CD14-positive monocyte (primary cell): ENCODE data around the gene THSD4. TPM values are rescaled to one million over a fixed set of nuclear protein-coding genes. Genes with fewer than 3 reads are reported as not detected.

Experiments used
- DNase-seq, 3 donors: peaks; one replicate each; pipeline ENCODE4 v3.0.0-alpha.2; 2011 to 2022
- H2AFZ ChIP-seq: 2 replicates; pipeline ENCODE4 v1.6.0; 2012; ENCODE audit warnings: mild to moderate bottlenecking, low read depth, low read length, inconsistent platforms; ENCODE audit not compliant: insufficient read depth, poor library complexity, severe bottlenecking
- H3K27ac ChIP-seq, 2 donors: 1 replicate in 1 of 2; 2 replicates in 1 of 2; pipeline ENCODE4 v1.5.1; 2012 to 2013; ENCODE audit warnings: low read length in 2 of 2, control low read depth in 1 of 2, inconsistent platforms in 1 of 2, low read depth in 1 of 2, mild to moderate bottlenecking in 1 of 2
- H3K27me3 ChIP-seq, 2 donors: one replicate each; pipeline versions ENCODE4 v1.6.0 to v1.6.1; 2011 to 2013; ENCODE audit warnings: low read length in 2 of 2; ENCODE audit not compliant: control insufficient read depth in 2 of 2, insufficient read depth in 2 of 2
- H3K36me3 ChIP-seq, 2 donors: replicated peaks in 1 of 2; 1 replicate in 1 of 2; 2 replicates in 1 of 2; pipeline versions ENCODE4 v1.5.1 to v1.6.1; 2012 to 2013; ENCODE audit warnings: low read length in 2 of 2, control low read depth in 1 of 2, inconsistent platforms in 1 of 2, mild to moderate bottlenecking in 1 of 2; ENCODE audit not compliant: insufficient read depth in 2 of 2, control insufficient read depth in 1 of 2
- H3K4me1 ChIP-seq, 2 donors: 1 replicate in 1 of 2; 2 replicates in 1 of 2; pipeline versions ENCODE4 v1.5.1 to v1.6.1; 2012 to 2013; ENCODE audit warnings: low read length in 2 of 2, control low read depth in 1 of 2, inconsistent platforms in 1 of 2, mild to moderate bottlenecking in 1 of 2, moderate library complexity in 1 of 2; ENCODE audit not compliant: insufficient read depth in 2 of 2, control insufficient read depth in 1 of 2
- H3K4me2 ChIP-seq: replicated peaks from 2 replicates; pipeline ENCODE3; 2012; ENCODE audit warnings: low read length, moderate library complexity, mild to moderate bottlenecking; ENCODE audit not compliant: poor library complexity, severe bottlenecking; ENCODE audit errors: extremely low read depth
- H3K4me3 ChIP-seq, 3 experiments: fragments of 200-600 bp in 1 of 3; sonication (generic) in 1 of 3; replicated peaks in 1 of 3; 1 replicate in 2 of 3; 2 replicates in 1 of 3; pipeline ENCODE4 v1.5.1; 2011 to 2013; ENCODE audit warnings: low read length in 3 of 3, mild to moderate bottlenecking in 3 of 3, control low read depth in 2 of 3, low read depth in 2 of 3, inconsistent platforms in 1 of 3, moderate library complexity in 1 of 3
- H3K79me2 ChIP-seq: 2 replicates; pipeline ENCODE4 v1.6.0; 2012; ENCODE audit warnings: mild to moderate bottlenecking, control low read depth, inconsistent platforms, low read length, moderate library complexity; ENCODE audit not compliant: insufficient read depth
- H3K9ac ChIP-seq: 2 replicates; pipeline ENCODE4 v1.6.0; 2017; ENCODE audit warnings: low read length, mild to moderate bottlenecking; ENCODE audit not compliant: insufficient read depth, poor library complexity, severe bottlenecking
- H3K9me3 ChIP-seq, 2 donors: replicated peaks in 1 of 2; 1 replicate in 1 of 2; 2 replicates in 1 of 2; pipeline versions ENCODE4 v1.5.1 to v1.6.1; 2012 to 2013; ENCODE audit warnings: low read length in 2 of 2, control low read depth in 1 of 2; ENCODE audit not compliant: control insufficient read depth in 1 of 2, insufficient read depth in 1 of 2
- H4K20me1 ChIP-seq: 2 replicates; pipeline ENCODE4 v1.6.0; 2012; ENCODE audit warnings: mild to moderate bottlenecking, low read length, control low read depth, moderate library complexity; ENCODE audit not compliant: insufficient read depth
- H3K27ac Mint-ChIP-seq, 7 donors: one replicate each; pipeline ENCODE4 v1.8.0; 2020; ENCODE audit warnings: mild to moderate bottlenecking in 7 of 7, mixed read lengths in 7 of 7, moderate library complexity in 6 of 7, inconsistent platforms in 2 of 7
- H3K27me3 Mint-ChIP-seq, 3 donors: one replicate each; pipeline ENCODE4 v1.8.0; 2021 to 2022; ENCODE audit warnings: low read depth in 3 of 3, mild to moderate bottlenecking in 3 of 3, mixed read lengths in 3 of 3, moderate library complexity in 3 of 3, inconsistent platforms in 1 of 3
- H3K36me3 Mint-ChIP-seq, 2 donors: one replicate each; pipeline ENCODE4 v1.8.0; 2020; ENCODE audit warnings: mixed read lengths in 2 of 2, inconsistent platforms in 1 of 2, mild to moderate bottlenecking in 1 of 2
- H3K4me1 Mint-ChIP-seq: one replicate; pipeline ENCODE4 v1.8.0; 2020; ENCODE audit warnings: mild to moderate bottlenecking, mixed read lengths
- H3K4me3 Mint-ChIP-seq, 2 donors: one replicate each; pipeline ENCODE4 v1.8.0; 2020; ENCODE audit warnings: mild to moderate bottlenecking in 2 of 2, mixed read lengths in 2 of 2, moderate library complexity in 1 of 2
- H3K9me3 Mint-ChIP-seq, 7 donors: one replicate each; pipeline ENCODE4 v1.8.0; 2020 to 2022; ENCODE audit warnings: mixed read lengths in 7 of 7, mild to moderate bottlenecking in 6 of 7, moderate library complexity in 6 of 7, inconsistent platforms in 2 of 7
- WGBS: methylation state at CpG from one replicate; pipeline ENCODE4 v1.1.5; 2013; ENCODE audit warnings: missing lambda C conversion rate; ENCODE audit not compliant: insufficient coverage; 5-methylcytosine and 5-hydroxymethylcytosine counted together
- intact Hi-C, 2 donors: fragments of 100-400 bp; cut with micrococcal nuclease; formaldehyde crosslinking; loops; one replicate each; pipeline versions ENCODE4 v1.15.0 to v1.15.1; 2023
- polyA plus RNA-seq, 3 donors: library from polyadenylated mRNA; depleted of rRNA in 1 of 3; unstranded in 2 of 3; stranded (reverse) in 1 of 3; fragments of 300-500 nt in 2 of 3; fragments of >200 nt in 1 of 3; fragmentation: Illumina TruSeq in 2 of 3; gene quantifications; 1 replicate in 2 of 3; 2 replicates in 1 of 3; pipeline ENCODE4 v1.2.3, GENCODE V29; 2012 to 2021
- TF ChIP-seq, protein P1 (sequence below): fragments of 200-600 bp; IDR thresholded peaks from one replicate; pipeline ENCODE4 v1.8.0; 2022; ENCODE audit warnings: antibody characterized with exemption, mild to moderate bottlenecking

Gene THSD4
- polyA plus RNA-seq, 3 donors = not detected

DNA sequence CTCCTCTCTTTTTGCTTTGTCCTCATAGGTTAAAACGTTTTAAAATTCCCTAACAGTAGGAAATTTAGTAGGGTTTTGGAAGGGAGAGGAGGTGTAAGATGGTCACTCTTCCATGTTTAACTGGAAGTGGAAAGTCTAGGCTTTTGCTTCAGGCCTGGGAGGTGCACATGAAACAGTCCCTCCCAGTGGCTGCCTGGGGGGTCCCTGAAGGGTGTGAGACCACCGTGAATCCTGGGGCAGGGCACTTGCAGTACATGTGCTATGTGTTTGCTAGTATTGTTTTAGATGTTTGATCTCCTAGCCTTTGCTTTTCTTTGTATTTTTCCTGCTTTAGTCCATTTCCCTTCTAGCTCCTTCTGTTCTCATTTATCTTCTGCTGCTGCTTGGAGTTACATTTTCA lies 178.5 kb downstream of the THSD4 start:
- Histone ChIP-seq H3K9me3 (no peaks in the 10 kb centered on the region), H3K27ac (no peak overlapping the region), H3K79me2 (no peaks in the 10 kb centered on the region), H3K4me1 (peaks cover 11 to 13% of the 10 kb centered on the region in 2 donors), H2AFZ (no peak overlapping the region), H3K36me3 (no peaks in the 10 kb centered on the region), H3K9ac (no peak overlapping the region), H3K4me3 (no peak overlapping the region), H3K4me2 (no peak overlapping the region), H3K27me3 (peaks cover 0 to 12% of the 10 kb centered on the region in 2 donors), H4K20me1 (no peaks in the 10 kb centered on the region)
- 33% methylated on average over 1 of the region's 2 CpGs for WGBS
- no peak for DNase-seq
- peaks cover 11 to 25% (median 20%) of the 10 kb centered on the region in 3 donors for H3K27me3 Mint-ChIP-seq
- H3K36me3 Mint-ChIP-seq = no peaks in the 10 kb centered on the region
- TF ChIP-seq, protein P1, sequence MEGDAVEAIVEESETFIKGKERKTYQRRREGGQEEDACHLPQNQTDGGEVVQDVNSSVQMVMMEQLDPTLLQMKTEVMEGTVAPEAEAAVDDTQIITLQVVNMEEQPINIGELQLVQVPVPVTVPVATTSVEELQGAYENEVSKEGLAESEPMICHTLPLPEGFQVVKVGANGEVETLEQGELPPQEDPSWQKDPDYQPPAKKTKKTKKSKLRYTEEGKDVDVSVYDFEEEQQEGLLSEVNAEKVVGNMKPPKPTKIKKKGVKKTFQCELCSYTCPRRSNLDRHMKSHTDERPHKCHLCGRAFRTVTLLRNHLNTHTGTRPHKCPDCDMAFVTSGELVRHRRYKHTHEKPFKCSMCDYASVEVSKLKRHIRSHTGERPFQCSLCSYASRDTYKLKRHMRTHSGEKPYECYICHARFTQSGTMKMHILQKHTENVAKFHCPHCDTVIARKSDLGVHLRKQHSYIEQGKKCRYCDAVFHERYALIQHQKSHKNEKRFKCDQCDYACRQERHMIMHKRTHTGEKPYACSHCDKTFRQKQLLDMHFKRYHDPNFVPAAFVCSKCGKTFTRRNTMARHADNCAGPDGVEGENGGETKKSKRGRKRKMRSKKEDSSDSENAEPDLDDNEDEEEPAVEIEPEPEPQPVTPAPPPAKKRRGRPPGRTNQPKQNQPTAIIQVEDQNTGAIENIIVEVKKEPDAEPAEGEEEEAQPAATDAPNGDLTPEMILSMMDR = no peak
- H3K27ac Mint-ChIP-seq = no peak overlapping the region
- H3K4me1 Mint-ChIP-seq = peaks cover 15% of the 10 kb centered on the region
- intact Hi-C loops = no loop called here
- peaks cover 0 to 3% (median 0%) of the 10 kb centered on the region in 7 donors for H3K9me3 Mint-ChIP-seq
- no peak overlapping the region for H3K4me3 Mint-ChIP-seq

DNA sequence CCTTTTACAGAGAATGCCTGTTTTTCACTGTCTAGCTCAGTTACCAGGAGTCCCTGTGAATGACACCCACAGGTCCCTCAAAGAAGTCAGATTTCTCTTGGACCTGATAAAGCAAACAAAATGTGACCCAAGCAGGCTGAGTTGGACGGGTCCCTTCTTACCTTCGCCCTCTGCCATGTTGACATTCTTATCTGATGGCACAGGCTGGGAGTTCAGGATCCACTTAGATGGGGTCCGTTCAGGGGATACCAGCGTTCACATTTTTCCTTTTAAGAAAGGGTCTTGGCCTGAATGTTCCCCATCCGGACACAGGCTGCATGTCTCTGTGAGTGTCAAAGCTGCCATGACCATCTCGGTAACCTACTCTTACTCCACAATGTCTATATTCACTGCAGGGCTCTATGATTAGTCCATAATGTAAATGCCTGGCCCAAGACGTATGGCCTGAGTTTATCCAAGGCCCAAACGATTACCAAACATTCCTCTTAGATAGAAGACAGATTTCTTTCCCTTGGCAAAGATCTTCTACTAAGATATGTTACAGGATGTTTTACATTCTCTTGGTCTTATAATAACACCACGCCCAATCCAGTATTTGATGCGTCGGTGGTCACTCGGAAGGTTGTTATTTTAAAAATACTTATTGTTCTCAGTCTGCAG lies 179.1 kb downstream of the THSD4 start:
- H3K27ac Mint-ChIP-seq = no peak overlapping the region
- H3K27me3 Mint-ChIP-seq = peaks cover 13 to 25% (median 20%) of the 10 kb centered on the region in 3 donors
- H3K4me3 Mint-ChIP-seq = no peak overlapping the region
- Histone ChIP-seq H3K27me3 (peaks cover 0 to 12% of the 10 kb centered on the region in 2 donors), H3K4me1 (peaks cover 11 to 13% of the 10 kb centered on the region in 2 donors), H2AFZ (no peak overlapping the region), H3K4me2 (no peak overlapping the region), H3K27ac (no peak overlapping the region), H3K36me3 (no peaks in the 10 kb centered on the region), H4K20me1 (no peaks in the 10 kb centered on the region), H3K4me3 (no peak overlapping the region), H3K9ac (no peak overlapping the region), H3K9me3 (no peaks in the 10 kb centered on the region), H3K79me2 (no peaks in the 10 kb centered on the region)
- no peak for DNase-seq
- intact Hi-C loops = no loop called here
- 95% methylated on average over 6 of the region's 12 CpGs for WGBS
- TF ChIP-seq, protein P1 = no peak
- peaks cover 15% of the 10 kb centered on the region for H3K4me1 Mint-ChIP-seq
- H3K36me3 Mint-ChIP-seq = no peaks in the 10 kb centered on the region
- peaks cover 0 to 3% (median 0%) of the 10 kb centered on the region in 7 donors for H3K9me3 Mint-ChIP-seq
